Activated CD4-positive, alpha-beta T cell treated with anti-CD3 and anti-CD28 coated beads for 36 hours (primary cell): ENCODE measurements around the gene GPR141. TPM values are rescaled to one million over a fixed set of nuclear protein-coding genes. Genes with fewer than 3 reads are reported as not detected.

Experiments used
- total RNA-seq, 2 experiments: library from RNA; stranded (reverse); gene quantifications; one replicate each; pipeline ENCODE4 v1.2.3, GENCODE V29; 2021

The GPR141 gene
- total RNA-seq, 2 experiments from 2014 or later, result not detected

Other genes with a start within 250 kb of the GPR141 start
- 100 to 1,000 TPM in 1 of 2 experiments, 10 to 100 TPM in 1; 96.2 to 173 TPM for gene ELMO1, start 234.9 kb upstream of the GPR141 start, total RNA-seq
- gene NME8, start 164.8 kb downstream of the GPR141 start, total RNA-seq, result not detected
- gene SFRP4, start 233.1 kb downstream of the GPR141 start, total RNA-seq, result not detected
- gene EPDR1, start 236.9 kb downstream of the GPR141 start, total RNA-seq, result 1 to 10 TPM; 1.8 to 2.7 TPM